ENCODE measurements around the gene SELL.
"Not testable (repeated sequence)": the region's sequence is repeated elsewhere in the genome, so short reads cannot be mapped to it uniquely, and the experiment has no call there.

Gene SELL

DNA sequence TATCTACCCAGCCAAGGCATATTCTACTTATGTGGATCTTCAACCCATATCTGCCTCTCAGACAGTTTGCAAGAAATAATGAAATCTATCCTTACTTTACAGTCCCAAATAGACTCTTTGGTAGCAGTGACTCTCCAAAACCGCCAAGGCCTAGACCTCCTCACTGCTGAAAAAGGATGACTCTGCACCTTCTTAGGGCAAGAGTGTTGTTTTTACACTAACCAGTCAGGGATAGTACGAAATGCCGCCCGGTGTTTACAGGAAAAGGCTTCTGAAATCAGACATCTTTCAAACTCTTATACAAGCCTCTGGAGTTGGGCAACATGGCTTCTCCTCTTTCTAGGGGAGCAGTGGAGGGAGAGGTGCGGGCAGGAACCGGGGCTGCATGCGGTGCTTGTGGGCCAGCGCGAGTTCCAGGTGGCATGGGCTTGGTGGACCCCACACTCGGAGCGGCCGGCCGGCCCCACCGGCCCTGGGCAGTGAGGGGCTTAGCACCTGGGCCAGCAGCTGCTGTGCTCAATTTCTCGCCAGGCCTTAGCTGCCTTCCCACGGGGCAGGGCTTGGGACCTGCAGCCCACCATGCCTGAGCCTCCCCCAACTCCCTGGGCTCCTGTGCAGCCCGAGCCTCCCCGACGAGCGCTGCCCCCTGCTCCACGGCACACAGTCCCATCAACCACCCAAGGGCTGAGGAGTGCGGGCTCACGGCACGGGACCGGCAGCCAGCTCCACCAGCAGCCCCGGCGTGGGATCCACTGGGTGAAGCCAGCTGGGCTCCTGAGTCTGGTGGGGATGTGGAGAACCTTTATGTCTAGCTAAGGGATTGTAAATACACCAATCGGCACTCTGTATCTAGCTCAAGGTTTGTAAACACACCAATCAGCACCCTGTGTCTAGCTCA, 43.5 kb downstream of the SELL start:
- not testable (repeated sequence) for DNase-seq (ENCODE audit: low spot score)

DNA sequence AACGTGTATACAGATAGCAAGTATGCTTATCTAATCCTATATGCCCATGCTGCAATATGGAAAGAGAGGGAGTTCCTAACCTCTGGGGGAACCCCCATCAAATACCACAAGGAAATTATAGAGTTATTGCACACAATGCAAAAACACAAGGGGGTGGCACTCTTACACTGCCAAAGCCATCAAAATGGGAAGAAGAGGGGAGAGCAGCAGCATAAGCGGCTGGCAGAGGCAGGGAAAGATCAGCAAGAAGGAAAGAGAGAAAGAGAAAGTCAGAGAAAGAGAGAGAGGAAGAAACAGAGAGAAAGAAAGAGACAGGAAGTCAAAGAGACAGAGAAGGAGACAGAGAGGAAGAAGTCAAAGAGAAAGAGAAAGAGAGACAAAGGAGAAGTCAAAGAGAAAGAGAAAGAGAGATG, 44.2 kb downstream of the SELL start:
- not testable (repeated sequence) for DNase-seq (ENCODE audit: low spot score)

DNA sequence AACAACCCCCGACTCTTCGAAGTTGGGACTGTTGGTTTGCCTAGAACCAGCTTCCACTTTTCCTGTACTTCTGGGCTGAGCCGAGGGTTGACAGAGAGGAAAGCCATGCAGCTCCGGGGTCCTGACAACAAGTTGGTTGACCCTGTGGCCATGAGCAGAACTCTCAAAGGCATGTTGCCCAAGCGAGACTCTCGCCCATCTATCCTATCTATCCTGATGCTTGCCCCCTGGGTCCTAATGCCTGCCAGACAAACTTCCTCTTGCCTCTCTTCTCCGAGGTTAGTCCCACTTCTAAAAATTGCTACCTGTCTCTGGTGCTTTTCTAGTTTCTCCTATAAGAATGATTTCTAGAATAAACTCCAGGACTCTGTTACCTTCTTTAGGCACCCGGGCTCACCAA, 48.7 kb downstream of the SELL start:
- not testable (repeated sequence) for DNase-seq (ENCODE audit: low spot score)

DNA sequence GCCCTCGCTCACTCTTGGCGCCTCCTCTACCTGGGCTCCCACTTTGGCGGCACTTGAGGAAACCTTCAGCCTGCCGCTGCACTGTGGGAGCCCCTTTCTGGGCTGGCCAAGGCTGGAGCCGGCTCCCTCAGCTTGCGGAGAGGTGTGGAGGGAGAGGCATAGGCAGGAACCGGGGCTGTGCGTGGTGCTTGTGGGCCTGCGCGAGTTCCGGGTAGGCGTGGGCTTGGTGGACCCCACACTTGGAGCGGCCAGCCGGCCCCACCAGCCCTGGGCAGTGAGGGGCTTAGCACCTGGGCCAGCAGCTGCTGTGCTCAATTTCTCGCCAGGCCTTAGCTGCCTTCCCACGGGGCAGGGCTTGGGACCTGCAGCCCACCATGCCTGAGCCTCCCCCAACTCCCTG, 50.4 kb downstream of the SELL start:
- not testable (repeated sequence) for DNase-seq (ENCODE audit: low spot score)

DNA sequence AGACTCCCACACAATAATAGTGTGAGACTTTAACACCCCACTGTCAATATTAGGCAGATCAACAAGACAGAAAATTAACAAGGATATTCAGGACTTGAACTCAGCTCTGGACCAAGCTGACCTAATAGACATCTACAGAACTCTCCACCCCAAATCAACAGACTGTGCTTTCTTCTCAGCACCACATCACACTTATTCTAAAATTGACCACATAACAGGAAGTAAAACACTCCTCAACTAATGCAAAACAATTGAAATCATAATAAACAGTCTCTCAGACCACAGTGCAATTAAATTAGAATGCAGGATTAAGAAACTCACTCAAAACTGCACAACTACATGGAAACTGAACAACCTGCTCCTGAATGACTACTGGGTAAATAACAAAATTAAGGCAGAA, 52.6 kb downstream of the SELL start:
- not testable (repeated sequence) for DNase-seq (ENCODE audit: low spot score)

DNA sequence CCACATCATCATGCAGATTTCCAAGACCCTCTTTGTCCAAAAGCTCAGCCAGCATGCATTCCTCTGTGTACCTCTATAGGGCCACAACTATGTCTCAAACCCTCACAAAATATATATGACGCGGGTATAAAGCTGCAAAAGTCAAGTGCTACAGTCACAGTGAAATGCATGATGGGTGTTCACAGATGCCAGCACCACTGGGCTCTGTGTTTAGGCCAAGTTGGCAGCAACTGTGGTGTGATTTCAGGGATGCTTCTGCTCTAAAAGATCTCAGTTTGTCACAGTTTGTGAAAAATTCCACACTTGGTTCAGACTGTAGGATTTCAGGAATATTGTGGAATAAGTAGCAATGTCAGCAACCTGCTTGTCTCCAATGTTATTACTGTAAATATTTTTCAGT, 57.5 kb downstream of the SELL start:
- DNase-seq (ENCODE audit: low spot score), result no peak

DNA sequence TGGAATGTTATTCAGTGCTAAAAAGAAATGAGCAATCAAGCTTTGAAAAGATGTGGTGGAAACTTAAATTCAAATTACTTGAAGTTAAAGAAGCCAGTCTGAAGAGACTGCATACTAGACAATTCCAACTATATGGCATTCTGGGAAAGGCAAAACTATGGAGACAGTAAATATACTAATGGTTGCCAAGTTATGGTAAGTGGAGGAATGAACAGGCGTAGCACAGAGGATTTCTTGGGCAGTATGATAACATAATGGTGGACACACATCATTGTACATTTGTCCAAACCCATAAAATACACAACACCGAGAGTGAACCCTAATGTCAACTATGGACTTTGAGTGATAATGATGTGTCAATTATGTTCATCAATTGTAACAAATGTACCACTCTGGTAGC, 60.4 kb downstream of the SELL start:
- DNase-seq (ENCODE audit: low spot score), result no peak

DNA sequence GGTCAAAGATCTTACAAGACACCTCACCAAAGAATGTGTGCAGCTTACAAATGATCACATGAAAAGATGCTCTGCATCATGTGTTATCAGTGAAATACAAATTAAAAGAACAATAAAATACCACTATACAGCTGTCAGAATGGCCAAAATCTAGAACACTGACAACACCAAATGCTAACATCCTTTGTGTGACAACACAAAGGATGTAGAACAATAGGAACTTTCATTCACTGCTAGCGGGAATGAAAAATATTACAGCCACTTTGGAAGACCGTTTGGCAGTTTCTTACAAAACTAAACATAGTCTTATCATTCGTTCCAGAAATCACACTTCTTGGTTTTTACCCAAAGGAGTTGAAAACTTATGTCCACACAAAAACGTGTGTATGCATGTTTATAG, 60.9 kb downstream of the SELL start:
- peak; percentile 31 for DNase-seq (ENCODE audit: low spot score)

DNA sequence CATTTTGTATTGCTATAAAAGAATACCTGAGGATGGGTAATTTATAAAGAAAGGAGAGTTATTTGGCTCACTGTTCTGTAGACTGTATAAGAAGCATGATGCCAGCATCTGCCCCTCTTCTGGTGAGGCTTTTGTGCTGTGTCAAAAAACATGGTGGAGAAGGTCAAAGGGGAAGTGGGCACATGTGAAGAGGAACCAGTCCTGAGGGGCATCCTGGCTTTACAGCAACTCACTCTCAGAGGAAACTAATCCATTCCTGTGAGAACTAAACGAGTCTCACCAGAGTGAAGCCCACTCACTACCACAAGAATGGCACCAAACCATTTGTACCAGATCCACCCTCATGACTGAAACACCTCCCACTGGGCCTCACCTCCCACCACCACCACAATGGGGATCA, 62.7 kb downstream of the SELL start:
- no peak for DNase-seq (ENCODE audit: low spot score)

DNA sequence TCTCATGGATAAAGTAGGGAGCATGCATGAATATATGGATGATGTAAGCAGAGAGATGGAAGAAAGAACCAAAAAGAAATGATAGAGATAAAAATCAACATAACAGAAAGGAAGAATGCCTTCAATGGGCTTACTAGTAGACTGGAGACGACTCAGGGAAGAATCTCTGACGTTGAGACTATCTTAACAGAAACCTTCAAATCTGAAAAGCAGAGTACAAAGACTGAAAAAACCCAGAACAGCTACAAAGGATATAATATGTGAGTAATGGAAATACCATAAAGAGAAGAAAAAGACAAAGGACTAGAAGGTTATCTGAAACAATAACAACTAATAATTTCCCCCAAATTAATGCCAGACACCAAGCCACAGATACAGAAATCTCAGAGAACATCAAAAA, 63.2 kb downstream of the SELL start:
- no peak for DNase-seq (ENCODE audit: low spot score)

DNA sequence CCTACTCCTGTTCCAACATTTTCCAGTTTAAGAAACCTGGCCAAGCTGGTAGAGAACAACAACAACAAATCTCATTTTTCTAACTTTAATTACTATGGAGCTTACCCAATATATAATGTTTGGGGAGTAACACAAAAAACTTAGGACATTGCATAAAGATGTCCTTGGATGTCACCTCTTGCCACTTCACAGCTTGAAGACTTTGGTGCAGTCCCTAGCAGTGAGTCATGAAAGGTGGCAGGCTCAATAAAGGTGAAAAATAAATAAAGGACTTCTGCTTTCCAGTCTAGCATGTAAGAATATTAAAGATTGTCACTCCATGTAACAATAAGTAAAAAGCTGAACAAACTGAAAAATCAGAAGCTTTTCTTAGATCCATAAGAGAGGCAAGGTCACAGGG, 63.9 kb downstream of the SELL start:
- DNase-seq (ENCODE audit: low spot score), result no peak

DNA sequence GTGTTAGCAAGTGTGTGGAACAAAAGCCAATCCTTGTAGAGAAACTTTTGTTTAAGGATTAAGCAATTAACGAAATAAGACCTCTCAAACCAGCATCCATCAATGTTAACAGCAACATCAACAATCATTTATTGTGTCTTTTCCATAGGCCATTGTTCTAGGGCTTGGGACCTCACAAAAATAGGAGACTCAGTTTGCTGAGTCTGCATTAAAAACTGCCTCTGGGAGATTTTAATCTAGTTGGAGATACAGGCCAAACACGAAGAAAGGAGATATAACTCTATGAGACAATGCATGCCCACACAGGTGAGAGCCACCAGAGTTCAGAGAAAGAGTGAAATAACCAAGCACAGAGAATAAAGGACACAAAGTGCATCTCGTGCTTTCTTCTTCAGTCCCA, 67.1 kb downstream of the SELL start:
- DNase-seq (ENCODE audit: low spot score), result no peak
